Left colon (tissue), 2 donors: ENCODE measurements around the gene IQCH. TPM values are rescaled to one million over a fixed set of nuclear protein-coding genes. Genes with fewer than 3 reads are reported as not detected.

Experiments
- total RNA-seq, 2 donors: library from RNA; stranded (reverse); fragmentation: NEBNext Ultra II Directional; extraction: Animal tissue kit (Norgen Biotek cat#: 25700); gene quantifications; one replicate each; pipeline ENCODE4 v1.2.1, GENCODE V29; 2021
- donor health status: DM: no; HTN: no; CAD: no.
- donor health status: DM: yes; HTN: yes; CAD: no.

IQCH gene
- total RNA-seq, 2 donors from 2014 or later: 1.8 to 2.9 TPM

Other genes with a start within 250 kb of the IQCH start
- gene SMAD3, start 189.2 kb upstream of the IQCH start, total RNA-seq: 10 to 100 TPM; 33.3 to 60.7 TPM
- 10 to 100 TPM; 53.2 to 62.5 TPM for gene AAGAB, start 125 bp upstream of the IQCH start, total RNA-seq